ENCODE measurements around the gene RAB17.

The RAB17 gene

GRCh38 chr2:237540223-237540775 is 50.2 kb downstream of the RAB17 start:
- H3K9me3 ChIP-seq (ENCODE audit: control insufficient read depth in 5 of 5, low read length in 5 of 5), result peaks cover 0 to 9% (median 5%) of the 10 kb centered on the region in 5 donors
- H3K36me3 ChIP-seq (ENCODE audit: control insufficient read depth in 5 of 5, insufficient read depth in 5 of 5, low read length in 5 of 5), result no peaks in the 10 kb centered on the region
- no peak overlapping the region for H3K27ac ChIP-seq (ENCODE audit: low read depth, low read length)
- peaks cover 2 to 17% (median 13%) of the 10 kb centered on the region in 5 donors for H3K4me1 ChIP-seq (ENCODE audit: control insufficient read depth in 5 of 5, insufficient read depth in 5 of 5, low read length in 5 of 5)
- H3K27me3 ChIP-seq (ENCODE audit: control insufficient read depth in 5 of 5, insufficient read depth in 4 of 5, low read length in 5 of 5), result peaks cover 0 to 5% (median 1%) of the 10 kb centered on the region in 5 donors
- H3K4me3 ChIP-seq (ENCODE audit: low read depth in 1 of 5, low read length in 5 of 5), result no peak overlapping the region
- H3K9ac ChIP-seq (ENCODE audit: low read length in 5 of 5), result no peak overlapping the region

- H3K27me3 ChIP-seq (ENCODE audit: control insufficient read depth in 5 of 5, insufficient read depth in 4 of 5, low read length in 5 of 5), result peaks cover 0 to 5% (median 0%) of the 10 kb centered on the region in 5 donors
- H3K27ac ChIP-seq (ENCODE audit: low read depth, low read length), result no peak overlapping the region
- peaks cover 0 to 9% (median 5%) of the 10 kb centered on the region in 5 donors for H3K9me3 ChIP-seq (ENCODE audit: control insufficient read depth in 5 of 5, low read length in 5 of 5)
- no peaks in the 10 kb centered on the region for H3K36me3 ChIP-seq (ENCODE audit: control insufficient read depth in 5 of 5, insufficient read depth in 5 of 5, low read length in 5 of 5)
- H3K4me1 ChIP-seq (ENCODE audit: control insufficient read depth in 5 of 5, insufficient read depth in 5 of 5, low read length in 5 of 5), result peaks cover 2 to 17% (median 13%) of the 10 kb centered on the region in 5 donors
- no peak overlapping the region for H3K9ac ChIP-seq (ENCODE audit: low read length in 5 of 5)
- no peak overlapping the region for H3K4me3 ChIP-seq (ENCODE audit: low read depth in 1 of 5, low read length in 5 of 5)
Observed at GRCh38 chr2:237539681-237540080, 50.9 kb downstream of the RAB17 start.

- Histone ChIP-seq H3K9me3 (ENCODE audit: control insufficient read depth in 5 of 5, low read length in 5 of 5) (peaks cover 0 to 9% (median 5%) of the 10 kb centered on the region in 5 donors), H3K4me1 (ENCODE audit: control insufficient read depth in 5 of 5, insufficient read depth in 5 of 5, low read length in 5 of 5) (peaks cover 2 to 17% (median 13%) of the 10 kb centered on the region in 5 donors), H3K9ac (ENCODE audit: low read length in 5 of 5) (no peak overlapping the region), H3K27me3 (ENCODE audit: control insufficient read depth in 5 of 5, insufficient read depth in 4 of 5, low read length in 5 of 5) (peaks cover 0 to 5% (median 0%) of the 10 kb centered on the region in 5 donors), H3K27ac (ENCODE audit: low read depth, low read length) (no peak overlapping the region), H3K4me3 (ENCODE audit: low read depth in 1 of 5, low read length in 5 of 5) (no peak overlapping the region), H3K36me3 (ENCODE audit: control insufficient read depth in 5 of 5, insufficient read depth in 5 of 5, low read length in 5 of 5) (no peaks in the 10 kb centered on the region)
Observed at GRCh38 chr2:237538901-237539300, 51.6 kb downstream of the RAB17 start.

GRCh38 chr2:237538001-237538720 is 52.4 kb downstream of the RAB17 start:
- no peak overlapping the region for H3K27ac ChIP-seq (ENCODE audit: low read depth, low read length)
- H3K9me3 ChIP-seq (ENCODE audit: control insufficient read depth in 5 of 5, low read length in 5 of 5), result peaks cover 0 to 9% (median 5%) of the 10 kb centered on the region in 5 donors
- H3K4me3 ChIP-seq (ENCODE audit: low read depth in 1 of 5, low read length in 5 of 5), result no peak overlapping the region

GRCh38 chr2:237536617-237537016 is 53.9 kb downstream of the RAB17 start:
- no peaks in the 10 kb centered on the region for H3K9me3 ChIP-seq (ENCODE audit: control insufficient read depth in 5 of 5, low read length in 5 of 5)
- H3K9ac ChIP-seq (ENCODE audit: low read length in 5 of 5), result no peak overlapping the region
- no peaks in the 10 kb centered on the region for H3K36me3 ChIP-seq (ENCODE audit: control insufficient read depth in 5 of 5, insufficient read depth in 5 of 5, low read length in 5 of 5)
- H3K4me3 ChIP-seq (ENCODE audit: low read depth in 1 of 5, low read length in 5 of 5), result no peak overlapping the region
- peaks cover 2 to 17% (median 13%) of the 10 kb centered on the region in 5 donors for H3K4me1 ChIP-seq (ENCODE audit: control insufficient read depth in 5 of 5, insufficient read depth in 5 of 5, low read length in 5 of 5)
- H3K27ac ChIP-seq (ENCODE audit: low read depth, low read length), result no peak overlapping the region
- peaks cover 0 to 5% (median 0%) of the 10 kb centered on the region in 5 donors for H3K27me3 ChIP-seq (ENCODE audit: control insufficient read depth in 5 of 5, insufficient read depth in 4 of 5, low read length in 5 of 5)

More at GRCh38 chr2:237538001-237538720, 52.4 kb downstream of the RAB17 start:
- Histone ChIP-seq H3K4me1 (ENCODE audit: control insufficient read depth in 5 of 5, insufficient read depth in 5 of 5, low read length in 5 of 5) (peaks cover 2 to 17% (median 13%) of the 10 kb centered on the region in 5 donors), H3K9ac (ENCODE audit: low read length in 5 of 5) (no peak overlapping the region), H3K36me3 (ENCODE audit: control insufficient read depth in 5 of 5, insufficient read depth in 5 of 5, low read length in 5 of 5) (no peaks in the 10 kb centered on the region), H3K27me3 (ENCODE audit: control insufficient read depth in 5 of 5, insufficient read depth in 4 of 5, low read length in 5 of 5) (peaks cover 0 to 5% (median 0%) of the 10 kb centered on the region in 5 donors)

GRCh38 chr2:237536083-237536415 is 54.5 kb downstream of the RAB17 start:
- H3K4me1 ChIP-seq (ENCODE audit: control insufficient read depth in 5 of 5, insufficient read depth in 5 of 5, low read length in 5 of 5), result peaks cover 2 to 14% (median 11%) of the 10 kb centered on the region in 5 donors
- H3K27ac ChIP-seq (ENCODE audit: low read depth, low read length), result no peak overlapping the region
- no peaks in the 10 kb centered on the region for H3K36me3 ChIP-seq (ENCODE audit: control insufficient read depth in 5 of 5, insufficient read depth in 5 of 5, low read length in 5 of 5)
- H3K27me3 ChIP-seq (ENCODE audit: control insufficient read depth in 5 of 5, insufficient read depth in 4 of 5, low read length in 5 of 5), result peaks cover 0 to 5% (median 0%) of the 10 kb centered on the region in 5 donors
- no peaks in the 10 kb centered on the region for H3K9me3 ChIP-seq (ENCODE audit: control insufficient read depth in 5 of 5, low read length in 5 of 5)
- no peak overlapping the region for H3K4me3 ChIP-seq (ENCODE audit: low read depth in 1 of 5, low read length in 5 of 5)
- H3K9ac ChIP-seq (ENCODE audit: low read length in 5 of 5), result no peak overlapping the region

- H3K9me3 ChIP-seq (ENCODE audit: control insufficient read depth in 5 of 5, low read length in 5 of 5), result no peaks in the 10 kb centered on the region
- no peak overlapping the region for H3K27ac ChIP-seq (ENCODE audit: low read depth, low read length)
- peaks cover under 1 to 9% (median 6%) of the 10 kb centered on the region in 5 donors for H3K4me1 ChIP-seq (ENCODE audit: control insufficient read depth in 5 of 5, insufficient read depth in 5 of 5, low read length in 5 of 5)
- H3K4me3 ChIP-seq (ENCODE audit: low read depth in 1 of 5, low read length in 5 of 5), result no peak overlapping the region
- peaks cover 0 to 5% (median 0%) of the 10 kb centered on the region in 5 donors for H3K27me3 ChIP-seq (ENCODE audit: control insufficient read depth in 5 of 5, insufficient read depth in 4 of 5, low read length in 5 of 5)
- no peaks in the 10 kb centered on the region for H3K36me3 ChIP-seq (ENCODE audit: control insufficient read depth in 5 of 5, insufficient read depth in 5 of 5, low read length in 5 of 5)
- no peak overlapping the region for H3K9ac ChIP-seq (ENCODE audit: low read length in 5 of 5)
Observed at GRCh38 chr2:237535385-237536082, 55.0 kb downstream of the RAB17 start.

- no peak overlapping the region for H3K9ac ChIP-seq (ENCODE audit: low read length in 5 of 5)
- no peak overlapping the region for H3K27ac ChIP-seq (ENCODE audit: low read depth, low read length)
- no peaks in the 10 kb centered on the region for H3K9me3 ChIP-seq (ENCODE audit: control insufficient read depth in 5 of 5, low read length in 5 of 5)
- H3K4me3 ChIP-seq (ENCODE audit: low read depth in 1 of 5, low read length in 5 of 5), result no peak overlapping the region
- no peaks in the 10 kb centered on the region for H3K27me3 ChIP-seq (ENCODE audit: control insufficient read depth in 5 of 5, insufficient read depth in 4 of 5, low read length in 5 of 5)
- H3K4me1 ChIP-seq (ENCODE audit: control insufficient read depth in 5 of 5, insufficient read depth in 5 of 5, low read length in 5 of 5), result no peaks in the 10 kb centered on the region
- no peaks in the 10 kb centered on the region for H3K36me3 ChIP-seq (ENCODE audit: control insufficient read depth in 5 of 5, insufficient read depth in 5 of 5, low read length in 5 of 5)
Observed at GRCh38 chr2:237534380-237534779, 56.2 kb downstream of the RAB17 start.

- H3K27me3 ChIP-seq (ENCODE audit: control insufficient read depth in 5 of 5, insufficient read depth in 4 of 5, low read length in 5 of 5), result no peaks in the 10 kb centered on the region
- H3K36me3 ChIP-seq (ENCODE audit: control insufficient read depth in 5 of 5, insufficient read depth in 5 of 5, low read length in 5 of 5), result no peaks in the 10 kb centered on the region
- H3K9ac ChIP-seq (ENCODE audit: low read length in 5 of 5), result no peak overlapping the region
- no peaks in the 10 kb centered on the region for H3K9me3 ChIP-seq (ENCODE audit: control insufficient read depth in 5 of 5, low read length in 5 of 5)
- H3K4me3 ChIP-seq (ENCODE audit: low read depth in 1 of 5, low read length in 5 of 5), result no peak overlapping the region
- no peak overlapping the region for H3K27ac ChIP-seq (ENCODE audit: low read depth, low read length)
- H3K4me1 ChIP-seq (ENCODE audit: control insufficient read depth in 5 of 5, insufficient read depth in 5 of 5, low read length in 5 of 5), result no peaks in the 10 kb centered on the region
Observed at GRCh38 chr2:237533668-237534161, 56.8 kb downstream of the RAB17 start.

- Histone ChIP-seq H3K36me3 (ENCODE audit: control insufficient read depth in 5 of 5, insufficient read depth in 5 of 5, low read length in 5 of 5) (no peaks in the 10 kb centered on the region), H3K4me1 (ENCODE audit: control insufficient read depth in 5 of 5, insufficient read depth in 5 of 5, low read length in 5 of 5) (no peaks in the 10 kb centered on the region), H3K9me3 (ENCODE audit: control insufficient read depth in 5 of 5, low read length in 5 of 5) (no peaks in the 10 kb centered on the region), H3K4me3 (ENCODE audit: low read depth in 1 of 5, low read length in 5 of 5) (no peak overlapping the region), H3K27ac (ENCODE audit: low read depth, low read length) (no peak overlapping the region), H3K9ac (ENCODE audit: low read length in 5 of 5) (no peak overlapping the region), H3K27me3 (ENCODE audit: control insufficient read depth in 5 of 5, insufficient read depth in 4 of 5, low read length in 5 of 5) (no peaks in the 10 kb centered on the region)
Observed at GRCh38 chr2:237532160-237532559, 58.4 kb downstream of the RAB17 start.
